NOMO-1 treated with DMSO at 0.1 percent for 48 hours (cell line): ENCODE measurements around the gene ATG9B.

Experiments
- DNase-seq: peaks from one replicate; lab custom pipeline; 2025; ENCODE audit not compliant: unreplicated experiment; lab: John Stamatoyannopoulos, UW

Gene ATG9B, protein sequence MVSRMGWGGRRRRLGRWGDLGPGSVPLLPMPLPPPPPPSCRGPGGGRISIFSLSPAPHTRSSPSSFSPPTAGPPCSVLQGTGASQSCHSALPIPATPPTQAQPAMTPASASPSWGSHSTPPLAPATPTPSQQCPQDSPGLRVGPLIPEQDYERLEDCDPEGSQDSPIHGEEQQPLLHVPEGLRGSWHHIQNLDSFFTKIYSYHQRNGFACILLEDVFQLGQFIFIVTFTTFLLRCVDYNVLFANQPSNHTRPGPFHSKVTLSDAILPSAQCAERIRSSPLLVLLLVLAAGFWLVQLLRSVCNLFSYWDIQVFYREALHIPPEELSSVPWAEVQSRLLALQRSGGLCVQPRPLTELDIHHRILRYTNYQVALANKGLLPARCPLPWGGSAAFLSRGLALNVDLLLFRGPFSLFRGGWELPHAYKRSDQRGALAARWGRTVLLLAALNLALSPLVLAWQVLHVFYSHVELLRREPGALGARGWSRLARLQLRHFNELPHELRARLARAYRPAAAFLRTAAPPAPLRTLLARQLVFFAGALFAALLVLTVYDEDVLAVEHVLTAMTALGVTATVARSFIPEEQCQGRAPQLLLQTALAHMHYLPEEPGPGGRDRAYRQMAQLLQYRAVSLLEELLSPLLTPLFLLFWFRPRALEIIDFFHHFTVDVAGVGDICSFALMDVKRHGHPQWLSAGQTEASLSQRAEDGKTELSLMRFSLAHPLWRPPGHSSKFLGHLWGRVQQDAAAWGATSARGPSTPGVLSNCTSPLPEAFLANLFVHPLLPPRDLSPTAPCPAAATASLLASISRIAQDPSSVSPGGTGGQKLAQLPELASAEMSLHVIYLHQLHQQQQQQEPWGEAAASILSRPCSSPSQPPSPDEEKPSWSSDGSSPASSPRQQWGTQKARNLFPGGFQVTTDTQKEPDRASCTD

DNA sequence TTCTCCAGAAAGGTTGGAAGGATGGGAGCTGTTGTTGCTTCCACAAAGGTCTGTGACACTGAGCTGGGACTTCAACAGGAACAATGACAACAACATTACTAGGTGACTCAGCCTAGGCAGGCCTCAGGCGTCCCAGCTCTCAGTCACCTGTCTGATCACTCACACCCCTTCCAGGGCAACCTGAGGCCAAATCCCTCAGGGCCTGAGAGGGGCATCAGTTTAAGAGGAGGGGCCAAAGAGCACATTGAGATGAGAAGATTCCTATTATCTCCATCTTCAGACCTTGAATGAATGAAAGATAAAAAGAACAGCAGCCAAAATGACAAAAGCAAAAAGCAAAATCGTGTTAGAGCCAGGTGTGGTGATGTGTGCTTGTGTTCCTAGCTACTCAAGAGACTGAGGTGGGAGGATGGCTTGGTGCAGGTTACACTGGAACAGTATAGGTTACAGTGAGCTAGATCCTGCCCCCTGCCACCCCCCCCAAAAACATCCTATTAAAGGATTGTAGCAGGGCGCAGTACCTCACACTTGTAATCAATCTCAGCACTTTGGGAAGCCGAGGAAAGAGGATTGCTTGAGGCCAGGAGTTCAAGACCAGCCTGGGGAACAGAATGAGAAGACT lies at the start of gene ATG9B:
TSS of gene ATG9B (minus strand) at position 60 of the 622 bp plus-strand sequence. CDS start 71 bp downstream, outside the sequence.
- DNase-seq: no peak

DNA sequence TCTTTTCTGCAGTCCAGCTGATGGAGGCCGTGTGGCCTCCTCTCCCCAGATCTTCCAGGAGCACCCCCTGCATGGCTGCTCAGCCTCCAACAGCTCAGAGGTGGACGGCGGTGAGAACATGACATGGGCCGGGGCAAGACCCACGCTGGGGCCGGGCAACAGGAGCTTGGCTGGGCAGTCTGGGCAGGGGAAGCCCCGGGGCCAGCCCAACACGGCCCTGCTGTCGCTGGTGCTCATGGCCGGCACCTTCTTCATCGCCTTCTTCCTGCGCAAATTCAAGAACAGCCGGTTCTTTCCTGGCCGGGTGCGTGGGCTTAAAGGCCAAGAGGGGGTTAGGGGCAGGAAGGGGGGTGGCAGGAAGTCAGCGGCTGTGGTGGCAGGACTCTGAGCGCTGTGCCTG lies 49.7 kb upstream of the ATG9B start:
- no peak for DNase-seq

DNA sequence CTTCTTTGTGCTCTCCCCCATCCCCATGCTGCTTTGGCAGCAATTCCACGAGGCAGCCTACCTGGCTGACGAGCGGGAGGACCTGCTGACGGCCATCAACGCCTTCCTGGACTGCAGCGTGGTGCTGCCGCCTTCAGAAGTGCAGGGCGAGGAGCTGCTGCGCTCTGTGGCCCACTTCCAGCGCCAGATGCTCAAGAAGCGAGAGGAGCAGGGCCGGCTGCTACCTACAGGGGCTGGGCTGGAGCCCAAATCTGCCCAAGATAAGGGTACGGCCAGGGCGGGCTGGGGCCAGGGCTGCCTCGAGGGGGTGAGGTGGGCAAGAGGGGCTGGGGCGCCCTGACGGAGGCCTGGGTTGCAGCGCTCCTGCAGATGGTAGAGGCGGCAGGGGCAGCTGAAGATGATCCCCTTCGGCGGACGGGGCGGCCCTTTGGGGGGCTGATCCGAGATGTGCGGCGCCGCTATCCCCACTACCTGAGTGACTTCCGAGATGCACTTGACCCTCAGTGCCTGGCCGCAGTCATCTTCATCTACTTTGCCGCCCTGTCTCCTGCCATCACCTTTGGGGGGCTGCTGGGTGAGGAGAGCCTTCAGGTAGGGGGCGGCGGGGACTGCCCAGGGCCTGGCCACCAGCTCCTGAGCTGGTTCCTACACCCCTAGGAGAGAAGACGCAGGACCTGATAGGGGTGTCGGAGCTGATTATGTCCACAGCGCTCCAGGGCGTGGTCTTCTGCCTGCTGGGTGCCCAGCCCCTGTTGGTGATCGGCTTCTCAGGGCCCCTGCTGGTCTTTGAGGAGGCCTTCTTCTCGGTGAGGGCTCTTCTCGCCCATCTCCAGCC lies 47.0 kb upstream of the ATG9B start:
- no peak for DNase-seq

DNA sequence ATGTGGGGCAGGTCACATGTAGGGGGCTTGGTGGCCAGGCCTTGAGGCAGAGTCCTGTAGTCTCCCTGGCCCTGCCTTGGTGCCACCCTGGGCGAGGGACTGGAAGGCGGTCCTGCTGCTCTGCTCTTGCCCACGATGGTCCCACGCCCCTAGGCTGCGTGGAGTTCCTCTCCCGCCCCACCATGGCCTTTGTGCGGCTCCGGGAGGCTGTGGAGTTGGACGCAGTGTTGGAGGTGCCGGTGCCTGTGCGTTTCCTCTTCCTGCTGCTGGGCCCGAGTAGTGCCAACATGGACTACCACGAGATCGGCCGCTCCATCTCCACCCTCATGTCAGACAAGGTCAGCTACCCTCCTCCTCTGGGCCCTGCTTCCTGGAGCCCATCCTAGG lies 46.3 kb upstream of the ATG9B start:
- no peak for DNase-seq

DNA sequence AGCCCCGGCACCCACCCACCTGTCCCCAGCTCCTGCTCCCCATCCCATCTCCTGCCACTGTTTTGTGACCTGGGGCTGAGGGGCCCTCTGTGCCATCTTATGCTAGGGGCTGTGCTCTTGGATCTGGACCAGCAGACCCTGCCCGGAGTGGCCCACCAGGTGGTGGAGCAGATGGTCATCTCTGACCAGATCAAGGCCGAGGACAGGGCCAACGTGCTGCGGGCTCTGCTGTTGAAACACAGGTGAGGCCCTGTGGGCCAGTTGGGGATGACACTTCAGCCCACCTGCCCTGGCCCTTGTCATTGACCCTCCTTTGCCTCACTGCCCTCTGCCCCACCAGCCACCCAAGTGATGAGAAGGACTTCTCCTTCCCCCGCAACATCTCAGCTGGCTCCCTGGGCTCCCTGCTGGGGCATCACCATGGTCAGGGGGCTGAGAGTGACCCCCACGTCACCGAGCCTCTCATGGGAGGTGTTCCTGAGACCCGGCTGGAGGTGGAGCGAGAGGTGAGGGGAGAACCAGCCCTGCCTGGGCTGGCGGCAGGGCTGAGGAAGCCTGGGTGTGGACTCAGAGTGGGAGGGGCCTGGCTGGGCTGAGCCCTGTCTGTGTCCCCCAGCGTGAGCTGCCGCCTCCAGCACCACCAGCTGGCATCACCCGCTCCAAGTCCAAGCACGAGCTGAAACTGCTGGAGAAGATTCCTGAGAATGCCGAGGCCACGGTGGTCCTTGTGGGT lies 45.7 kb upstream of the ATG9B start:
- no peak for DNase-seq

DNA sequence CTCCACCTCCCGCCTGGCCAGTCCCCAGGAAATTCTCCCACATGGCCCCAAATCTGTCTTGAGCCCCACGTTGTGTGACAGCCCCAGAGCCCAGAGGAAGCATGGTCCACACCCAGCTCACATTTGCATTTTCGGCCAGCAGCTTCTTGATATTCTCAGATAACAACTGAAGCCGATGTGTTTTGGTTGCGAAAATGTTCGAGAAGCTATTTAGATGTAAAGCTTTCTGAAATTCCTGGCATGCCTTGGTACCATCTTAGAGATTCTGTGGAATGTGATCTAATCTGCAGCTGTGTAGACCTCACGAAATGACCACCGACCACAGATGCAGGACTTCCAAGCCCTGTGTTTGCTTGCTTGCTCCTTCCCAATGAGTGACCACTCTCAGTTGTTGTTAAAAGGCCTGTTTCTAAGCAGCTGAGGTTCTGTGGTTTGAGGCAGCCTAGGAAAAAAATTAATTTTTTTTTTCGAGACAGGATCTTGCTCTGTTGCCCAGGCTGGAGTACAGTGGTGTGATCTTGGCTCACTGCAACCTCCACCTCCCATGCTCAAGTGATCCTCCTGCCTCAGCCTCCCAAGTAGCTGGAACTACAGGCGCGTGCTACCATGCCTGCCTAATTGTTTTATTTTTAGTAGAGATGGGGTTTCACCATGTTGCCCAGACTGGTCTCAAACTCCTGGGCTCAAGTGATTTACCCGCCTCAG lies 43.9 kb upstream of the ATG9B start:
- DNase-seq: no peak

DNA sequence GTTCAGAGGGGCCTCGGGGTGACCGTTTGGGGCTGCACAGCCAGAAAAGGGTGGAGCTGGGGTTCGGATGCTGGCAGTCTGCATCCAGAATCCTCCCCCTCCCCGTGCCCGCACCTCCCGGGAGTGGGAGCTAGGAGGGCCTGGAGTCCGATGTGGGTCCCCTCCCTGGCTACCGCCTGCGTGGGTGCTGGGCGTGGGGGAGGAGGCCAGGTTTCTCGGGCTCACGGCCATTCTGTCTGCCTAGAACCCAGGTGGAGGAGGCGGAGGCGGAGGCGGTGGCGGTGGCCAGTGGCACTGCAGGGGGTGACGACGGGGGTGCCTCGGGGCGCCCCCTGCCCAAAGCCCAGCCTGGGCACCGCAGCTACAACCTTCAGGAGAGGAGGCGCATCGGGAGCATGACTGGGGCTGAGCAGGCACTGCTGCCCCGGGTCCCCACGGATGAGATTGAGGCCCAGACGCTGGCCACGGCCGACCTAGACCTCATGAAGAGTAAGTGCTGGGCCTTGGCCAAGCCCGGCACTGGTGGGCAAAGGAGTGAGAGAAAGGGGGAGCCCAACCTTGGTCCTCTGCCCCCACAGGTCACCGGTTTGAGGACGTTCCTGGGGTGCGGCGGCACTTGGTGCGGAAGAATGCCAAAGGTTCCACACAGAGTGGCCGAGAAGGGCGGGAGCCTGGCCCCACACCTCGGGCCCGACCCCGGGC lies 42.1 kb upstream of the ATG9B start:
- DNase-seq: no peak

DNA sequence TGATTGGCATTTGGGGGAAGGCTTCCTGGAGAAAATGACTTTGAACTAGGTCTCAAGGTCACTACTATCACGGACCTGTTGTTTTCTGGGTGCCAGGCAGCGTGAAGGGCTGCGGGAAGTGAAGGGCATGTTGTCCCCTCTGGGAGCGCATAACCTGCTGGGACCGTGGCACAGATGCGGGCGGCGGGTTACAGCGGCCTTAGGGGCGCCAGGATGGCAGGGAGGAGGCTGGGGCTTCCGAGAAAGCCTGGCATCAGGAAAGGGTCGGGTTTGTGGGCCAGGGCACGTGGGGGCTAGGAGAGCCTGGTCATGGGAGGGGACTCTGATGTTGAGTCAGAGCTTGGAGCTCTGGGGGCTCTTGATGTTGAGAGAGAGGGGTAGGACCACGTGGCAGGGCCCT lies 41.2 kb upstream of the ATG9B start:
- DNase-seq: no peak

DNA sequence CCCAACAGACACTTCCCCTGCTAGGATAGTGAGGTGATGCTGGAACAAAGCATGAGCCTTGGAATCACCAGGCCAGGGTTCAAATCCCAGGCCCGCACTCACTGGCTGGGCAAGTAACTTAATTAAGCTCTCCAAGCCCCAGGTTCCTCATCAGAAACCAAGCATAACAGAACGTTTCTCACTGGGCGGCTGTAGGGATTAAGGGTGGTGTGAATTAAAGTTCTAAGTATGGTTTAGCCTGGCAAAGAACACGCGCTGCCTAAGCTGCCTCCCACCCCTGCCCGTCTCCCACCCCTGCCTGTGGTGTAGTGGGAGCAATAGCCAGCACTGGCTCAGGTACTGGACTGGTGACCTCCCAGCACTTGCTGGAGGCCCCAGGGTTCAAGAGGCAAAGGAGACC lies 40.7 kb upstream of the ATG9B start:
- DNase-seq: no peak

DNA sequence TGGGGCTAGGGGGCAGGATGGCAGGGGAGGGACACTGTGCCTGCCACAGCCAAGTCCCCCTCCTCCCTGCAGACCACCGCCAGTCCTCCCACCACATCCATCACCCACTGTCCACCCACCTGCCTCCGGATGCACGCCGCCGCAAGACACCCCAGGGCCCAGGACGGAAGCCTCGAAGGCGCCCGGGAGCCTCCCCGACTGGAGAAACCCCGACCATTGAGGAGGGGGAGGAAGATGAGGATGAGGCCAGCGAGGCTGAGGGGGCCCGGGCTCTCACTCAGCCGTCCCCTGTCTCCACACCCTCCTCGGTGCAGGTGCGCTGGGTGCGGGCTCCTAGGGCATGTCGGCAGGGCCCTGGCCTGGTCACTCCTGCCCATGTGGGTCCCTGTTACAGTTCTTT lies 40.2 kb upstream of the ATG9B start:
- DNase-seq: no peak

DNA sequence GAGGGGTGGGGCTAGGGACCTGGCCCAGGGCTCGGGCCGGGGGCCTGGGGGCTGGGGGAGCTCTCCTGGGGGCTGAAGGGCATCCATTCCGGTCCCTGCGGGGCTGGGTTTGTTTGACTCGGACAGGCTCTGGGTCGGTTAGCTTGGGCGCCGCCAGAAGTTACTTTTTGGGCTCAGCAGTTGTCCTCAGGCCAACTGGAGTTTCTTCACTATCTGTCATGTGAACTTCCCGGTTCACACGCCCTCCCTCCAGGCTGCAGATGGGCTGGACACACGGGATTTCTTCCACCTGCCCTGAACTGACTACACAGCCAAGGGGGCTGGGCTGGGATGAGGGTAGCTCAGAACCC lies 38.9 kb upstream of the ATG9B start:
- DNase-seq: no peak

DNA sequence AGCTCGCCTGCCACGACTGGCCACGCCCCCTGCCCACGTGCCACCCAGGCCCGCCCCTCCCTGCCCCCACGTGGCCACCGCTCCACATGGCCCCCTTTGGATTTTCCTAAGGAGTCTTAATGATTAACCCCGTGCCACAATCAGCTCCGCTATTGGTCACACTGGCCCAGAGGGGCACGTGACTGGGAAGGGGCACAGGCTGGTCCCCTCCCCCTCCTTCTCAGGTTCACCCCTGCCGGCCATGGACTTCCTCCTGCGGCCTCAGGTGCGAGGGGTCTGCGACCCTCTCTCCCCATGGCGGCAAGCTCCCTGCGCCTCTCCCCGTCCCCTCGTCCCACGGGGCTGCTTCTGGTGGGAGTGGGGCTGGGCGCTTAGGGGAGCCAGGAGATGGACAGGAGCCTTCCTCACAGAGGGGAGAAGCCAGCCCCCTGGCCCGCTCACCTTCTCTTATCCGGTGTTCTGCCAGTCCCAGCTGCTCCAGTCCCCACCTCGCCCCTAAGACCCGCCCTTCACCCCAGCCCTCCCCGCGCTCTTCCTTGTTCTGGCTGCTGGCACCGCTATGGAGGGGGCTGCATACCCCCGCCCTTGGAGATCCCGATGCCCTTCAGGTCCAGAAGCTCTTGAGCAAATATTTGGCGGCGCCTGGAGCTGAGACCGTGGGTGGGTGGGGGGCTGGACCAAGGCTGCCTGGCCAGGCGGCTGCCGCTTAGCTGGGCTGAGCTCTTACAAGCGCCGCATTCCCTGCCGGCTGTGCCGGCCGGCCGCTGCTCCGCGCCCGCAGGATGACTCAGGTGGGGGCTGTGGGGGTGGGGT lies 38.3 kb upstream of the ATG9B start:
- DNase-seq: no peak

DNA sequence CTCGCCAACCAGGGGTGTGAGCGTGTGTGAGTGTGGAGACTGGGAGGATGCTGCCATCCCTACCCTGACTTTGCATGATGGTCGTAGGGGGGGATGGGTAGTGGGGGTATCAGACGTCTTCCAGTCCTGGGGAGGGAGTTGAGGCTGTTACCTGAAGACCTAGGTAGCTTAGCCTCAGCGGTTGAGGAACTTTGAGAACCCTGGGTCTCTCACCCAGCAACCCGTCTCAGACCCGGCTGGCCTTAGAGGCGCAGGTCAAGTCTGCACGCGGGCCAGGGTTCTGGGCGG lies 37.8 kb upstream of the ATG9B start:
- no peak for DNase-seq

DNA sequence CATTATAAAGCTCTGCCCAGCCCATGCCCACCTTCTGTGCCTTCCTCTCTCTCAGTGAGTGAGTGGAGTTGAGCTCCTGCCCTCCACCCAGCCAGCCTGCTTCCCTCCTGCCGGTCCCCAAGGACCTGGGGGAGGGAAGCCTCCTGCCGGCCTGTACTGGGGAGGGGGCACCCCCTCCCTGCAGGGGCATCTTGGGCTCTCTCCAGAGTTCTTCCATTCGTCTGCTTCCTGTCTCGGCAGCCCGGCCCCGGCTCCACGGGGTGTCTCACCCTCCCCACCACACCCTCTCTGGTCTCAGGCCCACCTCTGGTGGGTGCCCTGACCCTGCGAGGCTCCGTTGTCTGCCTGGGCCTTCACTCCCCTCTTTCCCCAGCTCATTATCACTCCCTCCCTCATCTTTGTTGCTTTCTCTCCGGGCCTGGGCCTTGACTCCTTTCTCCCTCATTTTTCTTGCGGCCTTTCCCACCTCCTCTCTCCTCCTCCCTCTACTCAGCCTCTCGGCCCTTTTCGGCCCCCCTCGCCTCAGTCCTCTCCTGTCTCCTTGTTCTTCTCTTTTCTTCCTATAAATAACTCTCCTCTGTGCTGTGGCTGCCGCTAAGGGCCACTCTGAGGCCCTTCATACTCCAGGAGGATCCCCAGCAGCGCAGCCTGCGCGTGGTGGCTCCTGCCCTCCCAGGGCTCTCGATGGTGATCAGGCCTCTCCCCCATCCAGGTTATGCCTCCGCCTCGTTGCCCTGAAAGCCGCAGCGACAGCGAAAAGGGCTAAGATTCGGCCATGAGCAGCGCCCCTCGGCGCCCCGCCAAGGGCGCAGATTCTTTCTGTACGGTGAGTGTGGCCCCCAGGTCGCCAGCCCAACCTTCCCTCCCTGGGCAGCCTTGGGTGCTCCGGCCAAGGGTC lies 37.2 kb upstream of the ATG9B start:
- no peak for DNase-seq

DNA sequence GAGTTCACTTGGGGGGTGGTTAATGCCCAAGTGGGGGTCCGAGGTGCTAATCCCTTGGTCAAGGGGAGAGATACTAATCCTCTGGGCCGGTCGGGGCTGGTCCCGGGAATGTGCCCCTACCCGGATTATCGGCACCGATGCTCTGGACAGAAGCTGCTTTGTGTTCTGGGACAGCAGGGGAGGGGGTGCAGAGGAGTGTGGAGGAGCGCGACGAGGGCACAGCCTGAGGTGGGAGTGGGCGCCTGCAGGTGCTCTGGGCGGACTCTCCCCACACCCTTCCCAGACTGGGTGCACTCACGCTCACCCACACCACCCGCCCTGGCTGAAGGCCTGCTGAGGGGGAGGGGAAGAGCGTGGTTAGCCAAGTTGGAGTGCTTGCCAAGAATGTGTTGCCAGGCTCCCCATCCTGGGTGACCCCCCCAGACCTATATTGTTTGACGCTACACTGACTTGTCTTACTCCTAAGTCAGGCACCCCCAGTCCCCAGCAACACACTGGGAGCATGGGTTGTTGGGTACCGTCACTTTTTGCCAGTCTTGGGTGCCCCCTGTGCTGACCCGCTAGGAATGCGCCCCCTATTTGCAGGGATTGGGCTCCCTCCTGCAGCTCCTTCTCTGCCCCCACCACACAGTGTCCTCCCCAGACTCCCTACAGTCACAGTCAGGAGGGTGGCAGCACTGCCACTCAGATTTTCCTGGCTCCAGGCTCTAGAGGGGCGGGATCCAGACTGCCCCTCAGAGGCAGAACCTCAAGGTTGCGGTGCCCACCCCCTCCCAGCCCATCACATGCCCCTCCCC lies 36.3 kb upstream of the ATG9B start:
- no peak for DNase-seq

DNA sequence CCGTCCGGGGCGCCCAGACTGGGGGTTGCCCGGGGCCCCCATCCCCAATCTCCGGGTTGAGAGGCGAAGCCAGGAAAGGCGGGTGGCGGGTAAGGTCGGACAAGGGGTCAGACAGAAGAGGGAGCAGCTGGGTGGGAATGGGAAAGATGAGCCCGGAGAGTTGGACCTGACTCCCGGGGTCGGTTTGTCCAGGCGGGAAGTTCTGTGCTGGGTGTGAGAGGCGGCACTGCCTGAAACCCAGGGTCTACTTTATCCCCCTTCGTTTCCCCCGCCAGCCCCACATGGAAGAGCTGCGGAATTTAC lies 35.8 kb upstream of the ATG9B start:
- no peak for DNase-seq
